Body of pancreas (tissue), 4 donors: ENCODE results near the gene RNF130. TPM values are rescaled to one million over a fixed set of nuclear protein-coding genes. Genes with fewer than 3 reads are reported as not detected.

ENCODE experiments used
- ATAC-seq: fragments of 150-250 bp; one replicate; pipeline ENCODE4 v1.9.1; 2016
- DNase-seq, 4 donors: peaks; one replicate each; pipeline ENCODE4 v3.0.0-alpha.2; 2019
- H3K27ac ChIP-seq, 4 donors: fragments of 200-600 bp; sonication (generic); 1 replicate in 3 of 4; 2 replicates in 1 of 4; pipeline versions ENCODE4 v1.5.1 to v1.6.1; 2016 to 2019; ENCODE audit warnings: mild to moderate bottlenecking in 1 of 4, mixed read lengths in 1 of 4, moderate library complexity in 1 of 4
- H3K27me3 ChIP-seq, 2 donors: fragments of 200-600 bp; sonication (generic); one replicate each; pipeline ENCODE4 v1.6.0; 2016; ENCODE audit warnings: mild to moderate bottlenecking in 1 of 2
- H3K36me3 ChIP-seq, 2 donors: fragments of 200-600 bp; sonication (generic); replicated peaks in 1 of 2; 2 replicates each; pipeline ENCODE4 v1.5.1; 2016; ENCODE audit warnings: low read depth in 2 of 2; ENCODE audit not compliant: insufficient read depth in 1 of 2
- H3K4me1 ChIP-seq: fragments of 200-600 bp; sonication (generic); one replicate; pipeline ENCODE4 v1.6.0; 2016
- H3K4me3 ChIP-seq, 2 donors: fragments of 200-600 bp; sonication (generic); 1 replicate in 1 of 2; 2 replicates in 1 of 2; pipeline ENCODE4 v1.5.1; 2016 to 2019
- H3K9me3 ChIP-seq, 3 donors: fragments of 200-600 bp; sonication (generic); 1 replicate in 2 of 3; 2 replicates in 1 of 3; pipeline ENCODE4 v1.5.1; 2016
- CTCF ChIP-seq, 7 experiments: fragments of 450-650 bp in 4 of 7; fragments of 200-600 bp in 3 of 7; sonication (generic) in 3 of 7; IDR thresholded peaks; one replicate each; pipeline ENCODE4 v1.5.1; 2016 to 2019; ENCODE audit warnings: antibody characterized with exemption in 7 of 7
- POLR2A ChIP-seq, 3 donors: fragments of 450-650 bp; IDR thresholded peaks; one replicate each; pipeline ENCODE4 v1.6.1; 2016; ENCODE audit warnings: antibody characterized with exemption in 3 of 3, mild to moderate bottlenecking in 2 of 3
- WGBS, 2 donors: methylation state at CpG; one replicate each; pipeline ENCODE4 v1.1.5; 2017; 5-methylcytosine and 5-hydroxymethylcytosine counted together
- intact Hi-C: fragments of 100-400 bp; cut with DNase I; formaldehyde crosslinking; loops from one replicate; pipeline ENCODE4 v1.15.1; 2023
- total RNA-seq, 2 donors: library from RNA; depleted of rRNA; stranded (reverse); fragments of >200 nt; gene quantifications; one replicate each; pipeline ENCODE4 v1.1.0, GENCODE V29; 2016

Gene RNF130
- total RNA-seq, 2 donors from 2014 or later = 32.3 to 58.9 TPM

- 72 to 81% methylated on average over 7 of the region's 7 CpGs for WGBS, 2 donors
- ATAC-seq = no peak
Observed at GRCh38 chr5:180060192-180060591, 11.4 kb downstream of the RNF130 start.

DNA sequence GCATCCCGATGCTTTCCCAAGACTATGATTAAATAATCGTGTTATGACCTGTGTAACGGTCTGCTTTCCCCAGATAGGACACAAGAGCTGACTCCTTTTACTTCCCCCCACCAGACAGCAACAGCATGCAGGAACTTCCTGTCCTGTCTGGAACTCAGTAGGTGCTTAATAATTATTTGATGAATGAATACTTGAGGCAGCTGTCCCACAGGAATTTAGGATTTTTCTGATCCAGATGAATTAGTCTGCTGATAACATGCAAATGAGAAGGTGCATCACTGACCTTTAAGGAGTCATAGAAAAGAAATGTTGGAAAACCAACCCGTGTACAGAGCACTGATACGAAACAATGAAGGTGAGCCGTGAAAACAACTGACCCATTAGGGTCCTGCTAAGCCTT is 12.2 kb downstream of the RNF130 start:
- 78 to 86% methylated on average over 6 of the region's 6 CpGs for WGBS, 2 donors
- no peak for ATAC-seq
- DNase-seq = no peak

More at GRCh38 chr5:180060192-180060591, 11.4 kb downstream of the RNF130 start:
- no peaks in the 10 kb centered on the region for H3K27me3 ChIP-seq
- no peaks in the 10 kb centered on the region for H3K4me1 ChIP-seq
- H3K9me3 ChIP-seq = no peaks in the 10 kb centered on the region
- no peak overlapping the region for H3K4me3 ChIP-seq
- no peaks in the 10 kb centered on the region for H3K36me3 ChIP-seq
- DNase-seq = no peak
- intact Hi-C loops = no loop called here
- TF ChIP-seq CTCF (IDR thresholded peaks at IDR 0.05) = no peak
- no peak for TF ChIP-seq POLR2A (IDR thresholded peaks at IDR 0.05)
- H3K27ac ChIP-seq = no peak overlapping the region

GRCh38 chr5:180056153-180056552 is 15.4 kb downstream of the RNF130 start:
- H3K4me3 ChIP-seq = no peak overlapping the region
- TF ChIP-seq CTCF (IDR thresholded peaks at IDR 0.05) = no peak
- TF ChIP-seq POLR2A (IDR thresholded peaks at IDR 0.05) = no peak
- H3K27me3 ChIP-seq = no peaks in the 10 kb centered on the region
- intact Hi-C loops = no loop called here
- peaks cover 4% of the 10 kb centered on the region for H3K4me1 ChIP-seq
- H3K27ac ChIP-seq = no peak overlapping the region
- 97 to 100% methylated on average over 1 of the region's 1 CpG for WGBS, 2 donors
- no peaks in the 10 kb centered on the region for H3K36me3 ChIP-seq
- no peaks in the 10 kb centered on the region for H3K9me3 ChIP-seq
- DNase-seq = no peak
- ATAC-seq = no peak

More for the DNA sequence above, 12.2 kb downstream of the RNF130 start:
- no peak overlapping the region for H3K4me3 ChIP-seq
- H3K4me1 ChIP-seq = no peaks in the 10 kb centered on the region
- intact Hi-C loops = no loop called here
- TF ChIP-seq CTCF (IDR thresholded peaks at IDR 0.05) (no peak), POLR2A (IDR thresholded peaks at IDR 0.05) (no peak)
- no peaks in the 10 kb centered on the region for H3K27me3 ChIP-seq
- H3K36me3 ChIP-seq = no peaks in the 10 kb centered on the region
- H3K9me3 ChIP-seq = no peaks in the 10 kb centered on the region
- no peak overlapping the region for H3K27ac ChIP-seq

GRCh38 chr5:180054226-180054625 is 17.3 kb downstream of the RNF130 start:
- WGBS, 2 donors = 76 to 79% methylated on average over 6 of the region's 6 CpGs
- intact Hi-C loops = no loop called here
- H3K27ac ChIP-seq = no peak overlapping the region

More at GRCh38 chr5:180054226-180054625, 17.3 kb downstream of the RNF130 start:
- H3K36me3 ChIP-seq = no peaks in the 10 kb centered on the region
- ATAC-seq = no peak
- H3K4me1 ChIP-seq = peaks cover 17% of the 10 kb centered on the region
- H3K27me3 ChIP-seq = no peaks in the 10 kb centered on the region
- TF ChIP-seq POLR2A (IDR thresholded peaks at IDR 0.05) = no peak
- no peak for TF ChIP-seq CTCF (IDR thresholded peaks at IDR 0.05)
- H3K4me3 ChIP-seq = no peak overlapping the region
- no peak for DNase-seq
- H3K9me3 ChIP-seq = no peaks in the 10 kb centered on the region
